Endometrial microvascular endothelial cells (primary cell): ENCODE data around the gene IL2RA. TPM values are rescaled to one million over a fixed set of nuclear protein-coding genes. Genes with fewer than 3 reads are reported as not detected.

ENCODE experiments used
- in situ Hi-C: cut with HindIII; loops from 2 replicates; pipeline ENCODE4 v1.10.0; 2017; ENCODE audit warnings: low sequenced_read_pairs, low pct_unique_long_range_greater_than_20kb; ENCODE audit errors: inconsistent ontology term
- total RNA-seq: library from RNA; depleted of rRNA; stranded (reverse); fragments of >200 nt; gene quantifications from one replicate; pipeline ENCODE4 v1.2.3, GENCODE V29; 2015; ENCODE audit errors: inconsistent ontology term

Gene IL2RA
- total RNA-seq, 1 donor from 2014 or later: not detected

DNA sequence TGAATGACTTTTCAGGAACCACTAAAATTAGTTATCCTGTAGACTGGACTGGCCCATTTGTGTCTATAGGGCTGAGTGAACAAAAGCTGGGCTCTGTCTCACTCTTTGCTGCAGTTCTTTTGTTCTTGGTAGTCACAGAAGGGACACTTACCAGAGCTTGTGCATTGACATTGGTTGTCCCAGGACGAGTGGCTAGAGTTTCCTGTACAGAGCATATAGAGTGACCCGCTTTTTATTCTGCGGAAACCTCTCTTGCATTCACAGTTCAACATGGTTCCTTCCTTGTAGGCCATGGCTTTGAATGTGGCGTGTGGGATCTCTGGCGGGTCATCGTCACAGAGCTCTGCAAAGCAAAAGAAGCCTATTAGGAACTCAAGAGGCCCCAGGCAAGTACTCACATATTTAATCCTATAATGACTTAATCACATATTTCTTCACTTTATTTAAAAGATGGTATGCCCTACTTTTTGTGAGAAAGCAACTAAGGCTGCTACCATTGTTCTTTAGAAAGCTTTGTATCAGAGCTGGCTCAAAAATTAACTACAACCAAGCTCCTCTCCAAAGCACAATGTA lies 36.4 kb downstream of the IL2RA start:
- in situ Hi-C loops: no loop called here

DNA sequence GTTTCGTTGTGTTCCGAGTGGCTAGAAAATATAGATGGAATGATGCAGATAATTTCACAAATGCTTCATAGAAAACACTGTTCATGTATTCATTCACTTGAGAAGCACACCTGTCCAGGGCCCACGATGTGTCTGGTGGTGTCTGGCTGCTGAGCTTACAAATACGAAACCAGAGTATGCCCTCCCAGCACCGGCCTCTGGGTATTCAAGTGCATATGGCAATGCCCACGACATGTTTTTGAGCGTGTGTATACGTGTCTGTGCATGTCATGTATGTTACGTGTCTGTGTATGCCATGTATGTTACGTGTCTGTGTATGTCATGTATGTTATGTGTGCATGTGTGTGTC lies 37.9 kb downstream of the IL2RA start:
- in situ Hi-C loops: no loop called here

DNA sequence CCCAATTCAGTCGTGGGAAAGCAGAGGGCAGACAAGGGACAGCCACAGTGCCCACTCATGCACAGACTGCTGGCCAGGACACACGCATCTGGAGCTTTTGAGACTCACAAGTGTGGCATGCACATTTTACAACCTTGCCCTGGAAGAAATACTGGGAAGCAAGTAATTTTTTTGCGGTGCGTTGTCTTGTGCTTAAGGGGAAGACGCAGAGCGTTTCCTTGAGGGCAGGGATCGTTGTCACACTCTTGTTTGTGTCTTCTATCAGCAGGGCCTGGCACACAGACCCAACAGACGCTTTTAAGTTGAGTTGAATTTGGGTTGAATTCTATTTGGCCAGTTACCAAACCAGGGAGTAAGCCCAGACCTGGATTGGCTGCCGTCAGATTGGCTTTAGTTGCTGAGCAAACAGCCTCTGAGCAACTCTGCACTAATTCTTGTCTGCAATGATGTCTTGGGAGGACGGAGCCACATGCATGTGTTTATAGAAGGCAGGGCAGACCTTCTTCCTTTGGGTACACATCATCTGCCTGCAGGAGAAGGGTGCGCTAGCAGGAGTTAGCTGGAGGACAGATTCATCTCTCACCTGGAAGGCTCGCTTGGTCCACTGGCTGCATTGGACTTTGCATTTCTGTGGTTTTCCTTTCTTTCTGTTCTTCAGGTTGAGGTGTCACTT lies 38.4 kb downstream of the IL2RA start:
- in situ Hi-C loops: no loop called here

DNA sequence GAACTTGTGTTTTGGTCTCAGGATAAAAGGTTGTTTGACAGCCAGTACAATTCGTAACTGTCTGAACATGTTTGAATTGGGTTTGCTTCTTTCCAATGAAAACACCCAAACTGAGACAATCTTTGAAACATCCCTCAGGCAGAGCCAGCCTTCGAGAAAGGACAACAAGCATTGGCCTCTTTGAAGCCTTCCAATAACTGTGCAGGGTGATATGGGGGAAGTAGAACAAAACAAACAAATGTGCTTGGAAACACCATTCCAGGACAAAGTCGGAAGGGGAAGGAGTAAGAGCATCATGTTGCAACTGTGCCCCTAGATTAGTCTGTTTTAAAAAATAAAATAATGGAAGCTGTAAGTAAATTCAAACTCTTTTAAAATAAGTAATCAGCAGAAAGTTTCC lies 39.5 kb downstream of the IL2RA start:
- in situ Hi-C loops: no loop called here

DNA sequence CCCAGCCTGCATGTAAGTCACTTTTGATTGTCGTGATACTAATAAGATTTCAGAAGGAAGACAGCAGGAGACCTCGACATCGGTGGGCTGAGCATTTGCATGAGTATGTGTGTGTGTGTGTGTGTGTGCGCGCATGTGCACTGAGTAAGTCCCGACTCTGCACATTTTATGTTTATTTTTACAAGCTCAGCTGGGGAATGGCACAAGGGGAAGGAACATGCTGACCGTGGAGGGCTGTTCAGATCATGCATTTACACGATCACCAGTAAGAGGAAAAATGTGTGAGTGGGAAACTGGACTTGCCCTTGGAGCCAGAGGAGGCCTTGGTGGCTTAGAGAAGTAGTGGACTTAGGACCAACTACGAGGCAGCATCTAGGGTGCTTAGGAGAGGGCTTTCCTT lies 41.3 kb downstream of the IL2RA start:
- in situ Hi-C loops: no loop called here

DNA sequence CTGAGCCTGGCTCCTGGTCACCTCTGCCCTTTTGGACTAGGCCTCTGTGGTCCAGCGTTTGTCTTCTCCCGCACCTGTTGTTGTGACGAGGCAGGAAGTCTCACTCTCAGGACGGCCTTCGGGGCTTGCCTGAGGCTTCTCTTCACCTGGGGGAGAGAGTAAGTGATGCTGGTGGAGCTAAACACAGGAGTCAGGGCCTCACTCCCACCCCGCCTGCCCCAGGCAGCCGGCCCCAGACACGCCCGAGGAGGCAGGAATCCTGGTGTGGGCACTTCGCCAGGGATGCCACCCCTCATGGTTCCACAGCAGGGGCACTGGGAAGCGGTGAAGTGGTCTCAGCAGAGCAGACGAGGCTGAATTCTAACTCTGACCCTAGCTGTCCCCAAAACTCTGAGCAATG lies 42.4 kb downstream of the IL2RA start:
- in situ Hi-C loops: no loop called here

DNA sequence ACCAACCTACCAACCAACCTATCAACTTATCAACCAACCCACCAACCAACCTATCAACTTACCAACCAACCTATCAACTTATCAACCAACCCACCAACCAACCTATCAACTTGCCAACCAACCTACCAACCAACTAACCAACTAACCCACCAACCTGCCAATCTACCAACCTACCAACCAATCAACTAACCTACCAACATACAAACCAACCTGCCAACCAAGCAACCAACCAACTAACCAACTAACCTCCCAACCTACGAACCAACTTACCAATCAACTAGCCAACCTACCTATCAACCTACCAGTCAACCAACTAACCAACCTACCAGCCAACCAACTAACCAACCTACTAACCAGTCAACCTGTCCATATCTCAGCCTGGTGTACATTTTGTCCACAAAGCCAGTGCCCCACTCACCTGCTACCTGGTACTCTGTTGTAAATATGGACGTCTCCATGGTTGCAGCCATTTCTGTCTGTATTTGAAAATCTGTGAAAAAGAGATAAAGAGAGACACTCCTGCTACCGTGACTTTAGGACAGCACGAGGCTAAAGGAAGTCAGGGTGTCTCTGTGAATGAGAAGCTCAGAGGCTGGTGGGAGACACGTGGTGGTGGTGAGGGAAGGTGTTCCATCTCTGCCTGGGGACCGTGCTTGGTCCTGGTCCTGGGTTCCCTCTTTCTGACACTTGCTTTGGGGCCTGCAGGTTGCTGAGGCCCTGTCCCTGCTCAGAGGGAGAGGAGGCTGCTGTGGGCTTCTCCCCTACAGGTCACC lies 43.0 kb downstream of the IL2RA start:
- in situ Hi-C loops: no loop called here

DNA sequence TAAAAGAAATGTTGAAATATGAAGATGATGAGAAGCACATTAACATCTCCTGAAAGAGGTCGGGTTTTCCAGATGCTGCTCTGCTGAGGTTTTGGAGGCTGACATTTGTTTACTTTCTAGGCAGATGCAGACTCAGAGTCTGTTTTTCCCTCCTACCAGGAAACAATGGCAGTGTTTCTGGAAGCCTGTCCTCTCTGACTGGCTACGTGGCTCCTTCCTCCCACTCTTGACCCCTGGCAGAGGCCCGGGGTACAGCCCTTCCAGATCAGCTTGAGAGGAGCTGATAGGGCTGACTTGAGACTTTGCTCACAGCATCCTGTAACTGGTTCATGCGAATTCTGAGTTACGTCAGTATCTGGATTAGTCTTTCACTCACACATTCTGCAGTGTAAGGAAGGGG lies 43.7 kb downstream of the IL2RA start:
- in situ Hi-C loops: no loop called here

DNA sequence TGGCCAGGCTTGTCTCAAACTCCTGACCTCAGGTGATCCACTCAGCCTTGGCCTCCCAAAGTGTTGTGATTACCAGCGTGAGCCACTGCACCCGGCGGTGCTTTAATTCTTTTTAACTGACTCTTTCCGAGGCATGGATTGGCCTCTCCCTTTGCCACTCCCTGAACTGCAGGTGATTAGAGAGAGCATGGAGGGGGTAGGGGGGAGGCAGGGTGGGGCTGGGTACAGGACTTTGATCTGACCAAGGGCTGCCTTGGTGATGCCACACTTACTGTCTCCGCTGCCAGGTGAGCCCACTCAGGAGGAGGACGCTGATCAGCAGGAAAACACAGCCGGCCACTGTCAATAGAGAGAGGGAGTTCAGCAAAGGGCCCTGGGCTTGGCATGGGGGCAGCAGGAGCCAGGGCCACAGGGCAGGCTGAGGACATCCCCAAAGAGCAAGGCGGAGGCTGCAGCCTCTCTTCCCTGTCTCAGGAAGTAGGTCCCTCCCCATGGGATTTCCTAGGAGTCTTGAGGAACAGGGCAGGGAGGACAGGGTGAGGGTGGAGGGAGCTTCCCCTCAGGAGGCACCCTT lies 44.3 kb downstream of the IL2RA start:
- in situ Hi-C loops: no loop called here

DNA sequence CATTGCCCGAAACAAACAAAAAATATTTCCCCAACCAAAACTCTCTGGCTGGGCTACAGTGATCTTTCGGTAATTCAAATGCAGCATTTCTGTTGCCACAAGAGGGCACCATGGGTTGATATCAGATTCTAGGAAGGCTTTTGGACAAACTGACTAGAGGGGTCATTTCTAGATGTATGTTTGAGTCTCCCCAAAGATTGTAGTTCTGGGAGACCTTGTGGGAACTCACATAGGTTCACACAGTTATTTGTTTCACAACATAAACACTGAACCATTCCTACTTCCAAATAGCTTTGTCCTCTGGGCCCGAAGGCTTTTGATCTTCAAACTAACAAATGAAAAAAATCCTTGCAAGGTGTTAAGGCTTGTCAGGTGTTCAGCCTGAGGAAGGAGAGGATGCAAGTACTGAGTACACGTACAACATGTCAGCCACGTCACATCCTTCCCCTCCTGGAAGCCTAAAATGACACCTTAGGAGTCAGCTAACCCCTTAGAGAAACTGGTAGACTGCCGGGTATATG lies 47.9 kb downstream of the IL2RA start:
- in situ Hi-C loops: no loop called here

DNA sequence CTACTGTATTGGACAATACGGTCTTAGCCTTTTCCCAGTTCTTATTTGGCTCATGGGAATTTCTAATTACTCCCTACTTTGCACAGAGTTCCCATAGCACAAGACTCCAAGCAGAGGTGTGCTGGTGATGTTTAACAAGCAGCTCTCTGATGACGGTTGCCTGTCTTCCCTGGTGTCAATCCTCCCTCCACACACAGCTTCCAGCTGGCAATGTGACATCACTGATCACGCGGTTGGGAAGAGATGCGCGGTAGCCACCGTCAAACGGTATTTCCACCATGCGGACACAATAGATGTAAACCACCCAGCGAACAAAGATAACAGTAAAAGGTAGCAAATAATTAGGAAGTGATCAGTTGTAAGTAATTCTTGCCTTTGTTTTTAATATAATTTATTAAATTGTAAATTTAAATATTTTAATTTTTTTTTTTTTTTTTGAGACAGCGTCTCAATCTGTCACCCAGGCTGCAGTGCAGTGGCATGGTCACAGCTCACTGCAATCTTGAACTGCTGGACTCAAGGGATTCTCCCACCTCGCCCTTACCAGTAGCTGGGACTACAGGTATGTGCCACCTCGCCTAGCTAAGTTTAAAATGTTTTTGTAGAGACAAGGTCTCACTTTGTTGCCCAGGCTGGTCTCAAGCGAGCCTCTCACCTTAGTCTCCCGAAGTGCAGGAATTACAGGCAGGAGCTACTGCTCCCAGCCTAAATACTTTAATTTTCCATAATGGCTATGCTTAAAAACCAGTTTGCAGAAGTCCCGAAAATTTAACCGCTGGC lies 48.6 kb downstream of the IL2RA start:
- in situ Hi-C loops: no loop called here

DNA sequence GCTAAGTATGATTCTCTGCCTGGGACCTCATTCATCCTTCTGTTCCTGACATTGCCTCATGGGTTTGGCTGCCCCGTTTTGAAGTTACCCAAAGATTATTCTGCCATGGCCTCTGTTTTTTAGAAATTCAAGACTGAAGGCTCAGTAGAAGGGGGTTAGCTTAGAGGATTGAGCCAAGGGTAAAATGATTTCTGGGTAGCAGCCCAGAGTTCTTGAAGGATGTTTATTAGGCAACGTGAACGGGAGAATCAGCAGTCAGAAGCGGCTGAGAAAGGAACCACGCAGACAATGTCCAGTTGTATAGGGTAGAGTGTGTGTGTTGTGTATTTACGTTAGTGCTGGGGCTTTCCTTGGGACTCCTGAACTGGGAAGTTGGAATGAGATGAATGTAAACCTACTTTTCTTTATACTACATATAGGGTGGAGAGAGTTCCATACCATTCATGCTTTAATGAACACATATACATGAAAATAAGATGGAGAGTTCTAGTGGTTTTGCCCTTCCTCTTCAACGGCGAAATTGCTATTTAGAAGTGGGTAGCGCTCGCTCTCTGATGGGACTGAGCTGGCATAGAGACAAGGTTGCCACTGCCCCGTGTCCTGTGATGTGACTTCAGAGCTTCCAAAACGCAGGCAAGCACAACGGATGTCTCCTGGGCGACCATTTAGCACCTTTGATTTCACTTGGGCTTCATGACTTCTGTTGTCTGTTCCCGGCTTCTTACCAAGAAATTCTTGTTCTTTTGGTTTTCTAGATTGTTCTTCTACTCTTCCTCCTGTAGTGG lies 49.9 kb downstream of the IL2RA start:
- in situ Hi-C loops: no loop called here

DNA sequence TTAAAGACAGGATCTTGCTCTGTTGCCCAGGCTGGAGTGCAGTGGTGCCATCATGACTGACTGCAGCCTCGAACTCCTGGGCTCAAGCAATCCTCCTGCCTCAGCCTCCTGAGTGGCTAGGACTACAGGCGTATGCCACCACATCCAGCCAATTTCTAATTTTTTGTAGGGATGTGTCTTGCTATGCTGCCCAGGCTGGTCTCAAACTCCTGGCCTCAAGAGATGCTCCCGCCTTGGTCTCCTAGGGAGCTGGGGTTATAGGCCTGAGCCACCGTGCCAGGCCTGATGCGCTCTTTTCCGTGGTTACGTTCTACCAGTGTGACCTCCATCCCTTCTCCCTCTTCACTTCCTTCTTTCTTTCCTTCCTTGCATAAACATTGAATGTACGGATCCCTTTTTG lies 50.6 kb downstream of the IL2RA start:
- in situ Hi-C loops: no loop called here

DNA sequence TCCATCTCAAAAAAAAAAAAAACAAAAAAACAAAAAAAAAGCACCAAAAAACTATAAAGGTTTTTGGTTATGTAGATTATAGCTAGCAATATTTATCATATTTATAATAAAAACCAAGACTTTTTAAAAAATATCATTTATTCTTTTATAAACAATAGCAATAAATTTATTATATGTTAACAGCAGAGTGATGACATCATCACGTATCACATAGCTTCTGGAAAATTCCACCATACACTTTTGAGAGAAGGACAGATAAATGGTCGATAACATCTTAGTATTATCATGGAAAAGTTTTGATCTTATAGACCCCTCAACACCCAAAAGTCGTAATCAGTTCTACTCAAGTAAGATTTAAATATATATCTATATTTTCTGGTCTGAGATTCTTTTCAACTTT lies 51.6 kb downstream of the IL2RA start:
- in situ Hi-C loops: no loop called here

DNA sequence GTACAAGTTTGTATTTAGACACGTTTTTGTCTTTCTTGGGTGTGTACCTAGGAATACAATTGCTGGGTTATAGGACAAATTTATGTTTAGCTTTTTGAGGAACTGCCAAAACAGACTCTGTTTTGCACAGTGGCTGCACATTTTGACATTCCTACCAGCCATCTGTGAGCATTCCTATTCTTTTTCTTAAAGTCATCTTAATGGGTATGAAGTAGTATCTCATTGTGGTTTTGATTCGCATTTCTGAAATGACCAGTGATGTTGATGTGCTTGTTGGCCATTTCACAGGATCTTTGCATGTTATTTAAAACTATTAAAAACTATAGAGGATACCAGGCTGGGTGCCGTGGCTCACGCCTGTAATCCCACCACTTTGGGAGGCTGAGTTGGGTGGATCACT lies 52.2 kb downstream of the IL2RA start:
- in situ Hi-C loops: no loop called here

DNA sequence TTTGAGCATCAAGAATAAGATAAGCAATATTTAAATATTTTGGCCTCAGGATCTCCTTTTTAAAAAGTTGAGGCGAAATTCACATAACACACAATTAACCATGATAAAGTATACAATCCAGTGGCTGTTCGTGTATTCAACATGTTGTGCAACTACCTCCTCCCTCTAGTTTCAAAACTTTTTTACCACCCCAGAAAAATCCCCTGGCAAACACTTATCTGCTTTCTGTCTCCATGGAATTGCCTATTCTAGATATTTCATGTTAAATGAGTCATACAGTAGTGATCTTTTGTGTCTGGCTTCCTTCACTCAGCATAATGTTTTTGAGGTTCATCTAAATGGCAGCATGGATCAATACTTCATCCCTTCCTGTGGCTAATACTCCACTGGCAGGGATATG lies 53.0 kb downstream of the IL2RA start:
- in situ Hi-C loops: no loop called here

DNA sequence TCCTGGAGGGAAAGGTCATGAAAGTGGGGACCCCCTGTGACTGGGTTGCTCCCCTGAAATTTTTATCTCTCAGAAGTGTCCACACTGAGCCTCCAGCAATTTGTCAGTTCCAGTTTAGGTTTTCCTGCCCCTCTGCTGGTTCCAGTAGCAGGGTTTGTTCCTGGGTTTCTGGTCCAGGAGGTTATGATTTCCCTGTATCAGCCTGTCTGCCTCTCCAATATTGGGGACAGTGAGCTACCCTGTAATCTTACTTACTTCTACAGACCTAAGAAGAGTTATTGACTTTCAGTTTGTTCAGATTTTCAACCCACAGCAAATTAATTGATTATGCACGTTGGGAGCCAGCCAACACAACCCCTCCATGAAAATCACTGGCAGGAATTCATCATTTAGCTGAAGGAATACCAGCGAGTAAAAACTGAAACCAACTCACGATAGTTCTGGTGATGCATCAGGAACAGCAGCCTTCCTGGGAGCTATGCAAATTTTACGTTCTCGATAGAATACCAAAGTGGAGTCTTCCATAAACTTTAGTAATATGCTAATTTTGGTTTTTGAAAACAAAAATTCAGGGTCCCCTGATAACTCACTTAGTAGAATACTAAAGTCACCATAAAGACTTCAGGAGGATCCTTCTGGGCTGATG lies 53.5 kb downstream of the IL2RA start:
- in situ Hi-C loops: no loop called here

DNA sequence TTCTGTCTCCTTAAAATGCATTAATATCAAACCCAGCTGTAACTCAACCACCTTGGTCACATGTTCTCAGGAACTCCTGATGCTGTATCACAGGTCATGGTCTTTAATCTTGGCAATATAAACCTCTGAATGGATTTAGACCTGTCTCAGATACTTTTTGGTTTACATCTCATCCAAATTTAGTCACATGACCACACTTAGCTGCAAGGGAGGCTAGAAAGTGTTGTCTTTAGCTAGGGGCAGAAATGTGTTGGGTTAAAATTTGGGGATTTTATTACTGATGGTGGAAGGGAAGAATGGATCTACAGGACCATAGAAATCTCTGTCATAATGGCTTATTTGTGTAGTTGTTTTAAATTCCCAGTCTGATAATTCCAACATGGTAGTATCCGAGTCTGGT lies 55.2 kb downstream of the IL2RA start:
- in situ Hi-C loops: no loop called here
